Panc1 (cell line): ENCODE measurements around the gene DPM1.

ENCODE experiments used
- CTCF ChIP-seq: fragments of 450-650 bp; IDR thresholded peaks from 2 replicates; pipeline ENCODE4 v1.5.1; 2017; ENCODE audit warnings: mild to moderate bottlenecking
- TCF7L2 ChIP-seq: IDR thresholded peaks from 2 replicates; pipeline ENCODE4 v1.6.1; 2011; ENCODE audit warnings: mild to moderate bottlenecking, low read depth, low read length, inconsistent platforms

DNA sequence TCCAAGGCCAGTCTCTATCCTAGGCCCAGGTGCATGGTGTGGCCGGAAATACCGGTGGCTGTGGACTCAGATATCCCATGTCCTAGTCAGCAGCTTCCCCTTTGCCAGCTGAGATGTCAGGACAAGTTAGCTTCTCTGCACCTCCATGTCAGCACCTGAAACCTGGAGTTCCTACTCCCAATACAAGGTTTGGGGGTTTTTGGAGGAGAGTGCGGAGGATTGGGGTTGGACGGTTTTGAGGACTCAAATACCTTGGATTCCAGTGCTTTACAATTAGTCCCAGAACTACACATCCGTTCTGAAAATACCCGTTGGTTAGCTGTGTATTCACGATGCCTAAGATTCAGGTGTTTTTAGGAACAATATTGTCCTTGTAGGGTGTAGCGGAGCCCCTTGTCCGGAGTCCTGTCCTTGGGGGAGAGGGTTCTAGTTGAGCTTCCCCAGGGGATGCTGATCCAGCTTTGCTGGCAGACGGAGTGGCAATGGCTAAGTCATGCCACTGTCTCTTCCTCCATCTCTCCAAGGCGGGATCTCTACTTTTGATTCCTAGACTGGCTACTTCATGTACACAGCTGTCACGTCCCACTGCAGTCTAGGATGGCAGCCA lies 72.0 kb downstream of the DPM1 start:
- TF ChIP-seq CTCF (no peak), TCF7L2 (no peak)
